ENCODE data around the gene BICRA.
"Not testable (repeated sequence)": the region's sequence is repeated elsewhere in the genome, so short reads cannot be mapped to it uniquely, and the experiment has no call there.

BICRA gene

GRCh38 chr19:47716270-47716937 lies 107.5 kb downstream of the BICRA start:
- no peak for DNase-seq

- DNase-seq = not testable (repeated sequence)
Measured at GRCh38 chr19:47718415-47719046, 109.6 kb downstream of the BICRA start.

- no peak for DNase-seq
Measured at GRCh38 chr19:47719047-47719859, 110.3 kb downstream of the BICRA start.

GRCh38 chr19:47720669-47721422 lies 111.9 kb downstream of the BICRA start:
- DNase-seq = no peak

GRCh38 chr19:47723581-47723940 lies 114.6 kb downstream of the BICRA start:
- no peak for DNase-seq

GRCh38 chr19:47725759-47726401 lies 116.9 kb downstream of the BICRA start:
- no peak for DNase-seq

- DNase-seq = no peak
Measured at GRCh38 chr19:47726467-47726866, 117.5 kb downstream of the BICRA start.

GRCh38 chr19:47728295-47728694 lies 119.4 kb downstream of the BICRA start:
- not testable (repeated sequence) for DNase-seq

- no peak for DNase-seq
Measured at GRCh38 chr19:47729468-47729798, 120.5 kb downstream of the BICRA start.

GRCh38 chr19:47729799-47730520 lies 121.0 kb downstream of the BICRA start:
- DNase-seq = no peak

- no peak for DNase-seq
Measured at GRCh38 chr19:47730521-47730889, 121.6 kb downstream of the BICRA start.

GRCh38 chr19:47730910-47731309 lies 122.0 kb downstream of the BICRA start:
- no peak for DNase-seq

GRCh38 chr19:47735131-47735530 lies 126.2 kb downstream of the BICRA start:
- DNase-seq = no peak

- no peak for DNase-seq
Measured at GRCh38 chr19:47740866-47741519, 132.1 kb downstream of the BICRA start.

GRCh38 chr19:47741544-47742140 lies 132.7 kb downstream of the BICRA start:
- no peak for DNase-seq

- DNase-seq = no peak
Measured at GRCh38 chr19:47742634-47743033, 133.7 kb downstream of the BICRA start.

- DNase-seq = peak; percentile 85
Measured at GRCh38 chr19:47745010-47745901, 136.3 kb downstream of the BICRA start, which contains the start of gene NOP53. NOP53 (plus strand) TSS chr19:47745546; CDS start chr19:47745560, 14 bp downstream.

GRCh38 chr19:47746129-47746528 lies 137.2 kb downstream of the BICRA start:
- not testable (repeated sequence) for DNase-seq

- DNase-seq = no peak
Measured at GRCh38 chr19:47749326-47749725, 140.4 kb downstream of the BICRA start.

- DNase-seq = no peak
Measured at GRCh38 chr19:47750752-47751151, 141.8 kb downstream of the BICRA start.
